C4-2B (cell line): ENCODE measurements around the gene UGT1A9.

ENCODE experiments used
- CTCF ChIP-seq: fragments of 450-650 bp; conservative IDR thresholded peaks from 2 replicates; pipeline ENCODE4 v1.5.1; 2017; ENCODE audit warnings: mild to moderate bottlenecking
- ZFX ChIP-seq: fragments of 450-650 bp; IDR thresholded peaks from 2 replicates; pipeline ENCODE4 v1.6.1; 2017

DNA sequence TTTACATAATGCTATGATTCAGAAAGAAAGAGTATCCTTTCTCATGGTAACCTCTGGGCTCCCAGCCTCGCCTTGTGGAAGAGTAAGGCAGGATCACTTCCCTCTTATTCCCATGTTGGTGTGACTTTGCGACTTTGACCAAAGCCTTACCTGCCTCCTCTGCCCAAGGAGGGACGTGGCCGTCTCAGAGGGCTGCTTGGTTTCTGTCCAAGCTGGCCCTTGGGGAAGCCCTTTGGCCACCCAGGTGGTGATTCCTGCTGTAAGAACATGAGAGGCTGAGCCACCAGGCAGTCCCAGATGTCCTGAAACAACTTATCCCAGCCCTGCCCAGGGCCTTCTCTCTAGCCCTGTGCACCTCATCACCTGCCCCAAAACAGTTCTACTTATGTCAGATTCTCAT is 27.0 kb downstream of the UGT1A9 start:
- TF ChIP-seq CTCF: no peak
- no peak for TF ChIP-seq ZFX
